Activated effector memory CD4-positive, alpha-beta T cell treated with anti-CD3 and anti-CD28 coated beads, Interleukin-2, amount 50 U/mL, for 16 hours (primary cell): ENCODE measurements around the gene SV2B.

Source experiments
- DNase-seq: peaks from one replicate; pipeline ENCODE4 v3.0.0-alpha.2; 2020

The SV2B gene

DNA sequence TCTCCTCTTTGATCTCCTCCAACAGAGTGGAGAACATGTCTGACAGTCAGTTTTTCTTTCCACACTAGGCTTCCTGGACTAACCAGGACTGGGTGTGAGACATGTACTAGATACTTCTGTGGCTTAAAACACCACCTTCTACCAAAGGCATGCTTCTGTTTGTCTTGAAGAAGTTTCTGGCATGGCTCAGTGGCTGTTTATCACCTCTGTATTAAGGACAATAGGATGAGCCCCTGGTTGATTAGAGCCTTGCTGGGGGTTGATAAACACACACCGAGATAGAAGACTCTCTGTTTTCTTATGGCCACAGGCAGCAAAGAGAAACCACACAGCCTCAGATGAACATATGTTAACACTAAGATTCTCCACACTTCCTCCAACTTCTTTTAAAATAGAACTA, 40.5 kb downstream of the SV2B start:
- DNase-seq, result no peak

DNA sequence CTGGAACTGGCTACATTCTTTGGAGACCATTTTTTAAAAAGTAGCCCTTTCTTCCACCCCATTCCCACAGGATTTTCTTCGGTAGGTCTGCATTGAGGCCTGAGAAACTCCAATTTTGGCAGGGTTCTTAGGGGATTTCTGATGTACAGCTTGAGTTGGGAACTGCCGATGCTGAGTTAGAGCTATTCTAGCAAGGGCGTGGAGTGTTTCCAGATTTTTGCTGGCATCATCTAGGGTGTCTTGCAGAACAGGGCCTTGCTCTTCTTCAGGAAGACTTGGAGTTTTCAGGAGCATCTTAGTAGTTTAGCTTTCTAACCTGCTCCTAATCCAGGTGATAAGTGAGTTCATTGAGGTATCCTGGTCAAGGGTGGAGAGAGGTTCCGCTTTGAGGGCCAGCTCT, 41.0 kb downstream of the SV2B start:
- no peak for DNase-seq

- DNase-seq, result no peak
Observed at GRCh38 chr15:91142106-91142744, 42.2 kb downstream of the SV2B start.

GRCh38 chr15:91142946-91143345, 42.9 kb downstream of the SV2B start:
- no peak for DNase-seq

DNA sequence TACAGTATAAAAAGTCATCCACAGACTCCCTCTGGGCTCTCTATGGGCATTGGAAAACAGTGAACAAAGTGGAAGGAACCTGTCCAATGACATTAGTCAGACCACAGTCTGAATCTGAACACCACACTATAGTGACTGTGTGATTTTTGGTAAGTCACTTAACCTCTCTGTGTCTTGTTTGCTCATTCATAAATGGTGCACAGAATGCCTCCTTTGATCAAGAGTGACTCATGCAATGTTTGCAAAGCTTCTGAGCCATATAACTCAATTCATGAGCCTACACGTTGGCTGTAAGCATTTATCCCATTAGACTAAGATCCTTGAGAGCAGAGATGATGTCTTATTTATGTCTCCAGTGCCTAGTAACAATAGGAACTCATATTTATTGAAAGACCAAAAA, 46.7 kb downstream of the SV2B start:
- no peak for DNase-seq

GRCh38 chr15:91148243-91148642, 48.2 kb downstream of the SV2B start:
- no peak for DNase-seq

DNA sequence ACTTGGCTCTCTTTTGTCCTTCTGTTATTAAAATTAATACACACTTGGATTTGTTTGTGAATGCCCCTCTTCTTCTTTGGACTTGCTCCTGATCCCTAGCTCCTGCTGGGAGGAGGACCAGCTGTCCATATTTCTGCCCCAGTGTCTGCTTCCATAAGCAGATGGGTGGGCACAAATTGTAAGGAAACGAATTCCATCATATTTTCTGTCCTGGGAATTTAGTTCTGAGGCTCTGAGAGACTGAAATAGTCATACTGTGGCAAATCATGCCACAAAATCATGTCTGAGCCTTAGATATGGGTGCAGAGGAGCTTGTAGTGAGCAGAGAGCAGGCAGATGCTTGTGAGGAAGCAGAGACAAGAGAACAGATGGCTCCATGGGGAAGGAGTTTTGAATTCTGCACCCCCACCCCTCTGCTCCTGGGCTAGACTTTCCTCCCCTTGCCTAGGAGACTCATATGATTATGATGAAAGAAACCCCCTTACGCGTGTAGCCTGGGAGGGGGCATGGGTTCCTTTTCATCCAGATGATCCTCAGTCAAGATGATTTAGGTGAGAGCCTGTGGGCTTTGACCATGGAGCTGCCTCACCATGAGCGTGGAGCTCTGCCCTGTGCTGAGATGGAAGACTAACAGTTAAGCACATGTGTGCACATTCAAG, 50.6 kb downstream of the SV2B start:
- DNase-seq, result no peak

- no peak for DNase-seq
Observed at GRCh38 chr15:91151781-91152563, 51.9 kb downstream of the SV2B start.

DNA sequence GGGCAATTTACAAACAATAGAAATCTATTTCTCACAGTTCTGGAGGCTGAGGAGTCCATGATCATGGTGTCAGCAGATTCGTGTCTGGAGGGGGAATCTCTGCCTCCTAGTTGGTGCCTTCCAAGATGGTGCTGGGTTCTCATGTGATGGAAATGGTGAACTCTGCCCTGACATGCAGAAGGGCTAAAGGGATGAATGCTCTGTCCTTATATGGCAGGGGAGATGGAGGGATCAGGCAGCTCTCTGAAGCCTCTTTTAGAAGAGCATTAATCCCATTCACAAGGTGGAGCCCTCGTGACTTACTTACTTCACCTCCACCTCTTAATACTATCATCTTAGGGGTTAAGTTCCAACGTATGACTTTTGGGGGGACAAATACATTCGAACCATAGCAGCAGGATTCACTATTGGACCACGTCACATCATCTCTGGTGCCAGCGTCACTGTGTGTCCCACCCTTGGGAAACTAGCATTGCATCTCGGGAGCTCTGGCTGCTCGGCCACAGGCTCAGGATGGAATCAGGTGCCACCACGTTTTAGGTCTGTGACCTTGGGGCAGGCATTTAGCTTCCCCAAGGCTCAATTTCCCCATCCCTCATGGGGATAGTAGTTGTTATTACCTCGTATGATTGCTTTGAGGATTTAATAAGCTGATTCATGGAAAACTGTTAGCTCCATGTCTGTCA, 53.0 kb downstream of the SV2B start:
- no peak for DNase-seq

- DNase-seq, result no peak
Observed at GRCh38 chr15:91153954-91154353, 53.9 kb downstream of the SV2B start.

GRCh38 chr15:91156175-91156726, 56.2 kb downstream of the SV2B start:
- DNase-seq, result no peak

DNA sequence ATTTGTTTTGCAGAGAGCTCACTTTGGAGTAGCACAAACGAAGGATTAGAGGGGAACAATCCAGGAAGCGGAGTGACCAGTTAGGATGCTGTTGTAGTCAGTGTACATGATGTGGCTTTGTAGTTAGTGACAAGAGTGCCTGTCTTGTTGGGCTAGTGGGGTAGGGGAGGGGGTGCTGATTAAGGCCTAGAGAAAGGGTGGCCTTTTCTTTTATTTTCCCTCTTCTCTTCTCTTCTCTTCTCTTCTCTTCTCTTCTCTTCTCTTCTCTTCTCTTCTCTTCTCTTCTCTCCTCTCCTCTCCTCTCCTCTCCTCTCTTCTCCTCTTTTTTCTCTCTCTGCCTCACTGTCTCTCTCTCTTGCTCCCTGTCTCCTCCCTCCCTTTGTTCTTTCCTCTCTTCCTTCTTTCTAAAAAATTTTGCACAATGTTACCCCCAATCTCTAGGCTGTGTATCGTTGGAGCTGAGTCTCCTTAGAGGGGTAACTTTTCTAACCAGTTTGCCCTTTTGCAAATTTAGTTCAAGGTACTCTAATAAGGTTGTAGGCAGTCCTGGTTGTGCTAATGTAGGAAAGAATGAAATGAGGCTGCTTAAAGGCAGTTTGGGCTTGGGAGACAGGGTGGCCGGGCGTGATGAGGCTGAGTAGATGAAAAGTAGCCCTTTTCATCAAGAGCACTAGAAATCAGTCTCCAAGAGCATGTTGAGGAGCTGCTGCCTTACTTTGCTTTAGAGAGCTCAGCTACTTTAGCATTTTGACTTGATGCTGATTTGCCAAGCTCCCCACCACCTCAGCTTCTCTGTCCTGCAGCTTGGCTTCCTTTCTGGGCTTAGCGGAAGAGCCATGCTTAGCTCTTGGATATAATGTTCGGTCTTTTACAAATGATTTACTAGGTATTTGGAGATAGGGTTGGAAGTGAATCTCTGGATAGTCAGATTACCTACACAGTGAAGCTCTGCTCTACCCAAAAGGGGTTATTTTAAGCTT, 58.6 kb downstream of the SV2B start:
- no peak for DNase-seq

DNA sequence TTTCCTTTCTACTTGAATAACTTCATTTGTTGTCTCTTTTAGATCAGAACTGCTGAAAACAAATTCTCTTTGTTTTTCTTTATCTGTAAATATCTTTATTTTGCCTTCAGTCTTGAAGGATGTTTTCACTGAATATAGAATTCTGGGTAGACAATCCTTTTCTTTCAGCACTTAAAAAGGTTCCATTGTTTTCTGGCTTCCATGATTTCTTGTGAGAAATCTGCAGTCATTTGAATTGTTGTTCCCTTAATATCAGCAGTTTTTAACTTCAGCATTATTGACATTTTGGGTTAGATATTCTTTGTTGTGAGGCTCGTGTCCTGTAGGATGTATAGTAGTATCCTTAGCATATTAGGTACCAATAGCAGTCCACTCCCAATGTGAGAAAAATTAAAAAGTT, 65.8 kb downstream of the SV2B start:
- DNase-seq, result no peak

GRCh38 chr15:91168457-91168856, 68.4 kb downstream of the SV2B start:
- no peak for DNase-seq

GRCh38 chr15:91171334-91171733, 71.3 kb downstream of the SV2B start:
- DNase-seq, result no peak

DNA sequence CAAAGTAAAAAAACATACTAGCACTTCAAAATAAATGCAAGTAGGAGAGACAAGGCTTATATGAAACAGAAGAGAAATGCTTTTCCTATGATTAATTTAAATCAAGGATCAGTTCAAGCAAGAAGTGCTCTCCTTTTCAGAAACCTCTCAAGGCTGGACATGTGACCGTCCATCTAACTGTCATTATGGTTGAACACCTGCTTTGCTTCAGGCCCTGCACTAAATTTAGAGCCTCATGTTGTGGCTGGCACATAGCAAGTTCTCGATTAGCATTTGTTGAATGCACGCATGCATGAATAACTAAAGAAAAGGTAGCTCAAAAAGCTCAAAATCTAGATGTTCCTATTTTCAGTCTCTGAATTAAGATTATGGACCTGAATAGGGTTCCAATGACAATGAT, 82.0 kb downstream of the SV2B start:
- no peak for DNase-seq

- DNase-seq, result no peak
Observed at GRCh38 chr15:91183596-91183995, 83.5 kb downstream of the SV2B start.

DNA sequence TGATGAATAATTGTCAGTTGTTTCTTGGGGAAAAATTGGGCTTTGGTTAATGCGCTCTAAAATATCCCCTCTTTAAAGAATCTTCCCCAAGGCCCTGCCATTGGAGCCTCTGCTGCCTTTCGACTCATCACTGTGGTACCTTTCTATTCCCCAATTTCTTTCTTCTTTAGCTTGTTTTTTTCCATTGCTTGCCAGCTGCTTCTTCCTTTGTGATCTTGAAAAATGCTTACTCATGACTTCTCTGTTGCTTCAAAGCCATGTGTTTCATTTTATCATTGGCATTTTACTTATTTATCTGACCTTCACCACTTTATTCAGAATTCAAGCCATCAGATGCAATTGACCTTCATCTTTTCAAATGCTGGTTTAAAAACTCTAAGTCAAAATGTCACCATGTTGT, 84.4 kb downstream of the SV2B start:
- no peak for DNase-seq

DNA sequence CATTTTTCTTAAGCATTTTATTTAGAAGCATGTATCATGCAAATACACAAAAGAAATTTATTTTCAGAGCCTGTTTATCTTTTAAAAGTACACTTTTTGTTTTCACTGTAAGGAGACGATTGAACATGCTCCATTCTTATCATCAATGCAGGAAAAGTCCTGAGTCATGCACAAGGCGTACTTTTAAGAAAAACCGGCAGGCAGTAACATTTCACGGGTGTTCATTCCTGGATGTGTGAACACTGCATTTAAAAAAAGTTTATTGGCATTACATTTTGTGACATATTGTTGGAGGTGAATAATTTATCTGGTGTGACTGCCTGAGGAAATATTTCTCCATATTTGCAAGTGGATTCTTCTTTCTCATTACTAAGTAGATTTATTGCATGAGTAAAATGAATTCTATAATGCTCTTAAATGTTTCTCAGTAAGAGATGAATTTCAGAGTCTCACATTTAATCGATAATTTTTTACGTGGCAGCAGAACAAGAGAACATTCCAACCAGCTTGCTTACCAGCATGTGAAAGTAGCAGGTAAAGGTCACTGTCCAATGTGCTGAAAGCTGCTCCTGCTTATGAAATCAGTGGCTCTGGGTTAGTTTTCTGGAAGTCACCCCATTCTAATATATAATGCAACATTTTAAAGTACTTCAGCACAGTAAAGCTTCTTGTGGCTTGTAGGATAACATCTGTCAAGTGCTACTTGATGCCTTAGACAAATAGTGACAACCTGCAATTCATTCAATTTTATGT, 87.0 kb downstream of the SV2B start:
- no peak for DNase-seq

DNA sequence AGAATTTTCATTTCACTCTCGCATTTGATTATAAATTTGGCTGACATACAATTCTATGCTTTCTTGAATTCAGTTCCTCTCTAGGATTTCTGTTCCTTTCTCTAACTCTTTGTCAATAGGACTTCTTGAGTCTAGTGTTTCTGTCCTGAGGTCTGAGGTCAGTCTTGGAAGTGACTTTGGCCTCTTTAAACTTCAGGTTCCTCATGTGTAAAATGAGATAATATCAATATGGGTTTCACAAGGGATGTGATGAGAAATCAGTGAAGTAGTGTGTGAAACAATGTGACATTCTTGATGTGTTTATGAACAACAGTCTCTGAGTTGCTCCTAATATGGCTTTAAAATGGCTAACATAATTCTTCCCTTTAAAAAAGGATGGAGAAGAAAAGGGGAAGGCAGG, 92.2 kb downstream of the SV2B start:
- DNase-seq, result no peak

DNA sequence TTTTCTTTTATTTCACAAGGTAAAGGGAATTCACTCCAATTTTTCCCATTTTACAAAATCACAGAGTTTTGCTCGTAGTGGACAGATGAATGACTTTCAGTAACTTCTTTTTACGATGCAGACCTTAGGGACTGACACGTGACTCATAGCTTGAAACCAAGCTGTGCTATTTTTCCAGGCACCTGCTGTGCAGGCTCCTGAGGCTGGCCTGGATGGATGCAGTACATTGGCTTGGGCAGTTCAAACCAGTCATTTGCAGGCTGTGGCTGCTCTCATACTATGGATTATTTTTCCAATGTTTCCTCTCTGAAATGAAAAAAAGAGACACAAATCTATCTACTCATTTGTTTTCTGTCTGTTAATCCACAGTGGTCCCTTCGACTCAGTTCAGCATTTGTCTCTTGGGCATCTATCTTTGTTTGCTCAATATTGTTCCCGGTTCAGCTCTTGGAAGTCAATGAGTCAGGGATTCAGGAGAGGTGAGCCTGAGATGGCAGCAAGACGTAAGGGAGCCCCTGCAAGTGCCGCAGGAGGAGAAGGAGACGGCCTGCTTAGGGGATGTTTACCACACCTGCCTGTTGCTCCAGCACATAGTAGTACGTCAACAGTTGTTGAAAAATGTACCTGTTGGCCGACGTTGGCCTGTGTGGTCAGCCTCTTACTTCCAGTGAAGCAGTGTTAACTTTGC, 92.8 kb downstream of the SV2B start:
- DNase-seq, result no peak
